Spleen (tissue), 11 donors: ENCODE data around the gene FAM120A. TPM values are rescaled to one million over a fixed set of nuclear protein-coding genes. Genes with fewer than 3 reads are reported as not detected.

Experiments used
- DNase-seq: peaks from one replicate; pipeline ENCODE4 v3.0.0-alpha.2; 2020
- H3K27ac ChIP-seq, 8 donors: fragments of 200-600 bp; sonication (generic) in 7 of 8; 1 replicate in 4 of 8; 2 replicates in 4 of 8; pipeline versions ENCODE4 v1.5.0 to v1.8.0; 2016 to 2021; ENCODE audit warnings: inconsistent platforms in 4 of 8, mild to moderate bottlenecking in 4 of 8, moderate library complexity in 1 of 8
- H3K27me3 ChIP-seq, 7 donors: fragments of 200-600 bp; sonication (generic) in 6 of 7; replicated peaks in 1 of 7; 1 replicate in 4 of 7; 2 replicates in 3 of 7; pipeline versions ENCODE4 v1.5.0 to v1.8.0; 2016 to 2021; ENCODE audit warnings: inconsistent platforms in 3 of 7, mild to moderate bottlenecking in 1 of 7
- H3K36me3 ChIP-seq, 6 donors: fragments of 200-600 bp; sonication (generic) in 5 of 6; 1 replicate in 4 of 6; 2 replicates in 2 of 6; pipeline versions ENCODE4 v1.5.0 to v1.8.0; 2016 to 2021; ENCODE audit warnings: inconsistent platforms in 2 of 6
- H3K4me1 ChIP-seq, 6 donors: fragments of 200-600 bp; sonication (generic) in 5 of 6; 1 replicate in 3 of 6; 2 replicates in 3 of 6; pipeline versions ENCODE4 v1.5.0 to v1.8.0; 2016 to 2021; ENCODE audit warnings: inconsistent platforms in 3 of 6
- H3K4me3 ChIP-seq, 8 donors: fragments of 200-600 bp; sonication (generic) in 7 of 8; 1 replicate in 4 of 8; 2 replicates in 4 of 8; pipeline versions ENCODE4 v1.5.0 to v1.8.0; 2016 to 2021; ENCODE audit warnings: inconsistent platforms in 4 of 8, mild to moderate bottlenecking in 4 of 8, moderate library complexity in 2 of 8
- H3K9me3 ChIP-seq, 8 donors: fragments of 200-600 bp; sonication (generic) in 7 of 8; 1 replicate in 4 of 8; 2 replicates in 4 of 8; pipeline versions ENCODE4 v1.5.0 to v1.8.0; 2016 to 2021; ENCODE audit warnings: inconsistent platforms in 4 of 8
- CTCF ChIP-seq, 11 experiments: fragments of 200-600 bp in 7 of 11; fragments of 450-650 bp in 4 of 11; sonication (generic) in 4 of 11; IDR thresholded peaks in 8 of 11; conservative IDR thresholded peaks in 3 of 11; 1 replicate in 7 of 11; 2 replicates in 4 of 11; pipeline versions ENCODE4 v1.4.0 to v1.8.0; 2016 to 2021; ENCODE audit warnings: antibody characterized with exemption in 11 of 11, inconsistent platforms in 4 of 11, mild to moderate bottlenecking in 1 of 11
- POLR2A ChIP-seq, 3 donors: fragments of 450-650 bp; IDR thresholded peaks; one replicate each; pipeline ENCODE4 v1.5.1; 2017; ENCODE audit warnings: antibody characterized with exemption in 3 of 3, mild to moderate bottlenecking in 1 of 3
- POLR2AphosphoS5 ChIP-seq, 3 donors: sonication (generic); formaldehyde crosslinking; IDR thresholded peaks; one replicate each; pipeline ENCODE4 v1.5.1; 2017; ENCODE audit warnings: antibody characterized with exemption in 3 of 3
- WGBS, 5 donors: extraction: QIAGEN DNeasy Blood & Tissue Kit in 3 of 5; methylation state at CpG; one replicate each; pipeline versions ENCODE4 v1.1.5 to v1.1.7; 2013 to 2018; 5-methylcytosine and 5-hydroxymethylcytosine counted together
- intact Hi-C: fragments of 100-400 bp; cut with DNase I; formaldehyde crosslinking; loops from one replicate; pipeline ENCODE4 v1.15.0; 2023; ENCODE audit warnings: low total_unique reads
- polyA plus RNA-seq, 3 donors: library from polyadenylated mRNA; stranded (reverse); fragments of 200-250 nt; gene quantifications; one replicate each; pipeline ENCODE4 v1.2.1, GENCODE V29; 2013
- total RNA-seq, 7 donors: library from RNA; depleted of rRNA in 3 of 7; stranded (reverse); fragments of >200 nt in 3 of 7; fragmentation: NEBNext Ultra II Directional in 4 of 7; extraction: Animal tissue kit (Norgen Biotek cat#: 25700) in 4 of 7; gene quantifications; one replicate each; pipeline versions ENCODE4 v1.1.0 to v1.2.1, GENCODE V29; 2016 to 2021
- donor health status: healthy with polysubstance abuse.
- donor health status: DM: no; HTN: no; CAD: no; lungs with moderate emphysema.
- donor health status: DM: no; HTN: no; CAD: no.
- donor health status: Bipolar disorder and iron deficiency.
- donor health status: healthy.
- donor health status: DM: no; HTN: no; CAD: no.
- donor health status: DM: yes; HTN: yes; CAD: no.

The FAM120A gene
- total and polyA plus RNA-seq, 10 donors = 33.0 to 116 (median 102) TPM

- Histone ChIP-seq H3K9me3 (peaks cover 0 to 8% (median 0%) of the 10 kb centered on the region in 8 donors), H3K4me3 (peak overlapping the region; percentile 49 to 93 (median 70)), H3K36me3 (no peaks in the 10 kb centered on the region), H3K4me1 (peaks cover 17 to 52% (median 41%) of the 10 kb centered on the region in 6 donors), H3K27me3 (no peaks in the 10 kb centered on the region), H3K27ac (peak overlapping the region; percentile 88 to 97 (median 93))
- TF ChIP-seq POLR2AphosphoS5 (IDR thresholded peaks at IDR 0.05) = no peak
- TF ChIP-seq CTCF (IDR thresholded peaks at IDR 0.05 in 8 of 11, conservative IDR thresholded peaks at IDR 0.05 in 3 of 11) = no peak
- TF ChIP-seq POLR2A (IDR thresholded peaks at IDR 0.05) = no peak
- intact Hi-C loops = no loop called here
- WGBS, 5 donors = 28 to 46% (median 38%) methylated on average over 27 to 30 of the region's 30 CpGs
- DNase-seq = peak; percentile 84
Observed at GRCh38 chr9:93574900-93575795, 123.7 kb downstream of the FAM120A start.

GRCh38 chr9:93575796-93576257 lies 124.3 kb downstream of the FAM120A start:
- Histone ChIP-seq H3K27ac (peak overlapping the region; percentile 88 to 97 (median 93)), H3K4me1 (peaks cover 17 to 58% (median 47%) of the 10 kb centered on the region in 6 donors), H3K36me3 (no peaks in the 10 kb centered on the region), H3K9me3 (peaks cover 0 to 6% (median 0%) of the 10 kb centered on the region in 8 donors), H3K4me3 (peak overlapping the region; percentile 49 to 93 (median 70)), H3K27me3 (no peaks in the 10 kb centered on the region)
- intact Hi-C loops = no loop called here
- TF ChIP-seq POLR2AphosphoS5 (IDR thresholded peaks at IDR 0.05) (peak; percentile 36 to 61 (median 61)), POLR2A (IDR thresholded peaks at IDR 0.05) (no peak)
- WGBS, 5 donors = 0 to 1% (median 0%) methylated on average over 22 to 26 of the region's 26 CpGs
- peak; percentile 89 for DNase-seq

GRCh38 chr9:93576258-93577077 lies 125.0 kb downstream of the FAM120A start, which contains the start of gene PHF2:
Gene PHF2 (plus strand): TSS chr9:93576584. CDS start chr9:93576774, 190 bp downstream.
- 0 to 6% (median 1%) methylated on average over 9 to 140 of the region's 140 CpGs for WGBS, 5 donors

More at GRCh38 chr9:93576258-93577077, 125.0 kb downstream of the FAM120A start, which contains the start of gene PHF2:
- H3K9me3 ChIP-seq = no peaks in the 10 kb centered on the region
- H3K27me3 ChIP-seq = no peaks in the 10 kb centered on the region
- peak within 1 kb of the TSS; percentile 58 to 93 (median 70) for H3K4me3 ChIP-seq
- peak within 1 kb of the TSS; percentile 88 to 97 (median 93) for H3K27ac ChIP-seq
- DNase-seq = peak; percentile 89
- H3K4me1 ChIP-seq = peaks cover 17 to 65% (median 54%) of the 10 kb centered on the region in 6 donors
- no peaks in the 10 kb centered on the region for H3K36me3 ChIP-seq
- TF ChIP-seq CTCF (IDR thresholded peaks at IDR 0.05 in 8 of 11, conservative IDR thresholded peaks at IDR 0.05 in 3 of 11) = no peak
- TF ChIP-seq POLR2A (IDR thresholded peaks at IDR 0.05) = no peak
- TF ChIP-seq POLR2AphosphoS5 (IDR thresholded peaks at IDR 0.05) = no peak
- intact Hi-C loops = no loop called here
